Measurements from ENCODE around the gene AGBL1.

- TF ChIP-seq CTCF (conservative IDR thresholded peaks at IDR 0.05; ENCODE audit: low read depth, low read length) (no peak), EZH2 (IDR thresholded peaks at IDR 0.05; ENCODE audit: borderline replicate concordance, low read depth, low read length, poor library complexity, severe bottlenecking) (no peak)
These were observed 18.1 kb upstream of the AGBL1 start for GRCh38 chr15:86061581-86061980.
